Large intestine (tissue), 3 donors: Measurements from ENCODE around the gene EIF4E3. TPM values are rescaled to one million over a fixed set of nuclear protein-coding genes. Genes with fewer than 3 reads are reported as not detected.

Experiments
- DNase-seq, 2 donors: peaks; one replicate each; pipeline versions ENCODE4 v3.0.0 to v3.0.0-alpha.2; 2013
- H3K27ac ChIP-seq: one replicate; pipeline ENCODE4 v1.5.1; 2013; ENCODE audit warnings: low read length
- H3K27me3 ChIP-seq: 2 replicates; pipeline ENCODE4 v1.6.1; 2013; ENCODE audit warnings: low read length; ENCODE audit not compliant: control insufficient read depth, insufficient read depth
- H3K36me3 ChIP-seq: 2 replicates; pipeline ENCODE4 v1.6.1; 2013; ENCODE audit warnings: low read length; ENCODE audit not compliant: control insufficient read depth, insufficient read depth
- H3K4me1 ChIP-seq: one replicate; pipeline ENCODE4 v1.6.1; 2013; ENCODE audit warnings: low read length; ENCODE audit not compliant: control insufficient read depth, insufficient read depth
- H3K4me3 ChIP-seq: one replicate; pipeline ENCODE4 v1.5.1; 2013; ENCODE audit warnings: low read length
- H3K9me3 ChIP-seq: one replicate; pipeline ENCODE4 v1.6.1; 2013; ENCODE audit warnings: mild to moderate bottlenecking, low read depth, low read length, moderate library complexity; ENCODE audit not compliant: control insufficient read depth
- WGBS: methylation state at CpG from one replicate; pipeline ENCODE4 v1.1.5; 2013; ENCODE audit warnings: low lambda C conversion rate; ENCODE audit not compliant: insufficient coverage; 5-methylcytosine and 5-hydroxymethylcytosine counted together
- polyA plus RNA-seq: library from polyadenylated mRNA; unstranded; fragments of 120-200 nt; gene quantifications from one replicate; pipeline ENCODE4 v1.2.1, GENCODE V29; 2013

EIF4E3 gene
- polyA plus RNA-seq, 1 donor: 7.7 TPM

DNA sequence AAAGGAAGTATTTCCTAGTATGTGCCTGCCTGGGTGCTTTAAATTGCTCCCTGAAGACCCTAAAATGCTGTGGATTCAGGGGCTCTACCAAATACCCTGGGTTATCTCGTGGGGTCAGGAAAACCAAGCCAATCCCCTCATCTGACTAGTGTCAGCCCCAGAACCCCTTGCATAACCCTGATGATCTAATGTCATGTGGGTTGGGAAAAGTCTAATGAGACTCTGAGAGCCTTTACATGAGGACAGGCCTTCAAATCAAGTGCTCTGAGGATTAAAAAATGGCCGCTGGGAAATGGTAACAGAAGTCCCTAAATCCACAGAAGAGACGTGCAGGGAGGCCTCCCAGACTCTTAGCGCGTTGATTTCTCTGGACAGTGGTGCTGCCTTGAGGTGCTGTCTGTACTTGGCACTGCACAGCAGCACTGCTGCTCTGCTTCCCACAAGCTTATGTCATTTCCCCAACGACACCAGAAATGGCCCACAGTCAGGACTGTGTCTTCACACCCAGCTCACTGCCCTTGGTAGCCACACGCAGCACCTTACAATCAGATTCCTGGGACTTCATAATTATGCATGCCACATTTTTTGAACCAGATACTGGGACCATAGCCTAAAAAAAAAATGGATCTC lies 16.6 kb downstream of the EIF4E3 start:
- H3K27ac ChIP-seq: no peak overlapping the region

DNA sequence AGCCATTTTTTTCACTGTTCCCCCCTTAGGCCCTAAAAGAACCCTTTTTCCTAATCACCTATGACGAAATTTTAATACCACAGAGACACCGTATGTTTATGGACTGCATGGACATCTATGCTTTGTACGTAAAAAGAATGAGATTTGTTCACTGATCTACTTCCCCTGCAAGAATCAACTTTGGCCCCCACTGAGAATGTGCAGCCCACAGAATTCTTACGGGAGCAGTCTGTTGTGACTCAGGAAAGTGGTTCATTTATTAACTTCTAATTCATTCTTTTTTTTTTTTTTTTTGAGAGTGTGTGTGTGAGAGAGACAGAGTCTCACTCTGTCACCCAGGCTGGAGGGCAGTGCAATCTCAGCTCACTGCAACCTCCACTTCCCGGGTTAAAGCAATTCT lies 17.6 kb downstream of the EIF4E3 start:
- DNase-seq: peak in 1 of 2 donors; percentile 65
- Histone ChIP-seq H3K4me3 (no peak overlapping the region), H3K36me3 (peaks cover 3% of the 10 kb centered on the region), H3K9me3 (no peaks in the 10 kb centered on the region), H3K4me1 (no peaks in the 10 kb centered on the region), H3K27me3 (no peaks in the 10 kb centered on the region), H3K27ac (peak overlapping the region; percentile 41)
- no CpG with 5 or more reads among the region's 5 CpGs for WGBS

More for the DNA sequence above, 16.6 kb downstream of the EIF4E3 start:
- Histone ChIP-seq H3K36me3 (peaks cover 3% of the 10 kb centered on the region), H3K4me3 (no peak overlapping the region), H3K4me1 (no peaks in the 10 kb centered on the region), H3K9me3 (no peaks in the 10 kb centered on the region), H3K27me3 (no peaks in the 10 kb centered on the region)
- WGBS: 100% methylated on average over 1 of the region's 7 CpGs
- DNase-seq: no peak

DNA sequence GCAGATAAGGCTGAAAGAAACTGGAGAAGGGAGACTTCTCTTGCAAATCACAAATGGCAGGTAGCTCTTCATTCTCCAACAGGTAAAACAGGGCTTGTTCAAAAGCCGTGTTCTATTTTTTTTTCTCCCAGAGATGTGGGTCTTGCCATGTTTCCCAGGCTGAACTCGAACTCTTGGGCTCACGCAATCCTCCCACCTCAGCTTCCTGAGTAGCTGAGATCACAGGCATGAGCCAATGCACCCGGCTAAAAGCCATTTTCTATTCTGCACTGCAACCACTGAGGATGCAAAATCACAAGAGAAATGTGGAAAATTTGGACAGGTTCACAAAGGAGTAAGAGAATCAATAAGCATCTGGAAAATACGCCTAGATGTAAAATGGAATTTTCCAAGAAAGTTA lies 19.5 kb downstream of the EIF4E3 start:
- no peak overlapping the region for H3K4me3 ChIP-seq
- H3K36me3 ChIP-seq: peaks cover 3% of the 10 kb centered on the region
- H3K27me3 ChIP-seq: no peaks in the 10 kb centered on the region
- whole genome bisulfite sequencing: 100% methylated on average over 1 of the region's 5 CpGs
- no peaks in the 10 kb centered on the region for H3K4me1 ChIP-seq
- H3K9me3 ChIP-seq: no peaks in the 10 kb centered on the region
- no peak overlapping the region for H3K27ac ChIP-seq
- DNase-seq: no peak

DNA sequence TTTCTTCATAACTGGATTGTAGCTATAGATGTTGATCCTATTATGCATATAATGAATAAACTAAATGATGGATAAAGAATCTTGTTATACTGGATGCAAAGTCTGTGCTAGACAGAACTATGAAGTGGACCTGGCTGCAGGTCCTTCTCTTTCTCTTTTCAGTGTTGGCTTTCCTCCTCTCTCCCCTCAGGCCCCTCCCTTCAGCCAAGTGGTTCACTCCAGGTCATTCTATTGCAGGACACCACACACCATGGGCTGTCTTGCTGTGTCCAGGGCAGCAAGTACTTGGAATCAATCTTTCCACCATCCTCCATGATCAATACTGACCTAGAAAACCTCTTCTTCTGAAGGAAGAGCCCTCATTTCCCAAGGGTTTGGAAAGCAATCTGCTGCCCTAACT lies 20.3 kb downstream of the EIF4E3 start:
- no peak overlapping the region for H3K27ac ChIP-seq
- H3K27me3 ChIP-seq: no peaks in the 10 kb centered on the region
- no peak overlapping the region for H3K4me3 ChIP-seq
- peaks cover under 1% of the 10 kb centered on the region for H3K36me3 ChIP-seq
- no peaks in the 10 kb centered on the region for H3K9me3 ChIP-seq
- no peaks in the 10 kb centered on the region for H3K4me1 ChIP-seq
- DNase-seq: no peak

DNA sequence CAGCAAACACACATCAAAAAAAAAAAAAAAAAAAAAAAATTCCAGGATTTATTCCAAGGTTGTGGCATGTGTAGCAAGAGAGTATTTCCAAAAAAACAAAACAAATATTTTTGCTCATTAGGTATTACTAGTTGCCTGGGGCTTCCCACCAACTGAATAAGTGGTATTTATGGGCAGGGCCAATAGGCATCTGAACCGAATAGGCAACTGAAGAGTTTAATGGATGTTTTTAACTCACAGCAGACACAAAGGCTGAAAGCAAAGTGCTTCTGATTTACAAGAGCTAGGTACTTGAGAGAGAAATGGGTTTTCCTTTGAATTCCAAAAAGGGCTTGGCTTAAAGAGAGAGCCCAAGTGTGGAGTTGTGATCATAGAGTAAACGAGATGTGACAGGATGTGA lies 21.4 kb downstream of the EIF4E3 start:
- H3K36me3 ChIP-seq: no peaks in the 10 kb centered on the region
- no peaks in the 10 kb centered on the region for H3K9me3 ChIP-seq
- DNase-seq: no peak
- H3K27ac ChIP-seq: no peak overlapping the region
- no peaks in the 10 kb centered on the region for H3K27me3 ChIP-seq
- no peaks in the 10 kb centered on the region for H3K4me1 ChIP-seq
- 83% methylated on average over 1 of the region's 2 CpGs for WGBS
- no peak overlapping the region for H3K4me3 ChIP-seq

DNA sequence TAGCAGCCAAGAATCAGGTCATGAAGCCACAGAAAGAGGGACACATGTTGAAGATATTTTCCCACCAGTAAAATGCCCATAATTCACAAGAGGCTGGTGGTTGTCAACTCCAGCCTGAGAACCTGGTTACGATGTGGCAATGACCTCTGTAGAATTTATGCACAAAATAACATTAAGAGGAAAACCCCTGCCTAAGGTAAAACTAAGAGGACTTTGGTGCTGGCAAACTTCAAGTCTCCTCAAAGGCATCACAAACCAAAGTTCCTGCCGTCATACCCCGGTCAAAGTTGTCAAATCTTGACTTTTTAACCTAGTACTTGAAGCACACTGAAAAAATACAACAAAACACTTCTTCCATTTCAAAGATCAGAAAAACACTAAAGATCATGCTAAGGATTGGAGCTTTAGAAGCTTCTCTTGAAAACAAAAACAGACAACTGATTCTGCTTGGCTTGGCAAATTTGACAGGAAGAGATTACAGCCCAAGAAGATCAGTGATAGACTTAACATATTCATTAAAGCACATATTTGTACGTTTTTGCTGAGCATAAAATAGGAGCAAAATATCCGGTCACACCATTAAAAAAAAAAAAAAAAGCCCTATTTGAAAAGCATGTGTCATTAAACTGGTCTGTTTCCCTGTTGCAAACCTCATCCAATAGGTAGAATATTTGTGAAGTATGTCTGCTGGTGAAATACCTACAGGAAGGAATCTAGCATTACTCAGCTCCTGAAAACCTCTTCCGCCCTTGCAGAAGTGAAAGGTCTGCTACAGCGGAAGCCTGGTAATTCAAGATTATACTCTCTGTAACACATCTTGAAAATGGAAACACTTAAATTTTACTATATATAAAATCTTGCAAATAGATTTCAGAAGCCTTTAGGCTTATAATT lies 22.8 kb downstream of the EIF4E3 start:
- WGBS: 60% methylated on average over 1 of the region's 7 CpGs
- no peaks in the 10 kb centered on the region for H3K27me3 ChIP-seq
- no peak overlapping the region for H3K4me3 ChIP-seq
- no peaks in the 10 kb centered on the region for H3K4me1 ChIP-seq
- H3K9me3 ChIP-seq: no peaks in the 10 kb centered on the region
- H3K36me3 ChIP-seq: no peaks in the 10 kb centered on the region
- no peak overlapping the region for H3K27ac ChIP-seq
- no peak for DNase-seq

DNA sequence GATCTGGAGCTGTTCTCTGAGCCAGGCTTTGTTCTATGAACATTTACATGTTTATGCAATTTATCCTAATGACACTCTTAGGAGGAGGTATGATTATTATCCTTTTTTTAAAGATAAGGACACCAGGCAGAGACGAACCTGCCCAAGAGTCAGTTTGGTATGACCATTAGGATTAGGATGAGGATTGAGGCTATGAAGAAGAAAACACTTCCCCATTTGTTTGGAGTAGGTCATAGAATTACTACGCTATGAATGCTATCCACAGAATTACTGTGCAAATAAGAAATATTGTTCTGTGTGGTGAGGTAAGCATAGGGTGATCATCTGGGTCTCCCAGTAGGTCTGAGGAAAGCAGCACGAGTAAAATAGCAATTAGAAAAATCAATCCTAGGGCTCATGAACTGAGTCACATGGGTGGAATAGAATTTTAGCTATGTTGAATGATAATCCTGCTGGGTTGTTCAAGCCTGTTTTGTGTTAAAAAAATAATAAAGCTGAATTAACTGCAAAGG lies 23.9 kb downstream of the EIF4E3 start:
- Histone ChIP-seq H3K9me3 (no peaks in the 10 kb centered on the region), H3K27me3 (no peaks in the 10 kb centered on the region), H3K27ac (no peak overlapping the region), H3K4me3 (no peak overlapping the region), H3K36me3 (no peaks in the 10 kb centered on the region), H3K4me1 (no peaks in the 10 kb centered on the region)
- 79% methylated on average over 2 of the region's 3 CpGs for WGBS
- no peak for DNase-seq

DNA sequence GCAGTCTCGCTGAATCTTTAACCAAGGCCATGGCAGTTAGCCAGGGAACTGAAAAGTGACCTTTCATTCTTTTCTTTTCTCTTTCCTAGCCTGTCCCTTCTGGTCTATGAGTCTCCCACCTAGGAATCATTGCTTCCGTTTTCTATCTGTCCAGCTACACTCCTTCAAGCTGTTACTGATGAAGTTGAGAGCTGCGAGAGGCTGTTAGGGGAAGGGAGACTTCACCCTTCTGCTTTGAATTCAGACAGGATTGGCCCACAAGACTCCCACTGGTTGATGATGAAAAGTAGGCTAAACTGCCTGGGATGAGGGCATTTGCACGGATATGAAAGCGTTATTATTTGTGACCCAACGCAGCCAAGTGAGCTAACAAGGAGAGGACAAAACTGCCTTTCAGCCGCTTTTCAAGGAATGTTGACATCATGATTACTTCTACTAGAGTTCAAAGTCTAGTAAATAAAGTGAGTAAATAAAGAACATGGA lies 30.2 kb downstream of the EIF4E3 start:
- H3K4me3 ChIP-seq: no peak overlapping the region
- no peaks in the 10 kb centered on the region for H3K9me3 ChIP-seq
- 33% methylated on average over 1 of the region's 7 CpGs for WGBS
- H3K27ac ChIP-seq: peak overlapping the region; percentile 55
- H3K36me3 ChIP-seq: no peaks in the 10 kb centered on the region
- H3K27me3 ChIP-seq: no peaks in the 10 kb centered on the region
- DNase-seq: peak in 1 of 2 donors; percentile 48
- peaks cover 26% of the 10 kb centered on the region for H3K4me1 ChIP-seq

DNA sequence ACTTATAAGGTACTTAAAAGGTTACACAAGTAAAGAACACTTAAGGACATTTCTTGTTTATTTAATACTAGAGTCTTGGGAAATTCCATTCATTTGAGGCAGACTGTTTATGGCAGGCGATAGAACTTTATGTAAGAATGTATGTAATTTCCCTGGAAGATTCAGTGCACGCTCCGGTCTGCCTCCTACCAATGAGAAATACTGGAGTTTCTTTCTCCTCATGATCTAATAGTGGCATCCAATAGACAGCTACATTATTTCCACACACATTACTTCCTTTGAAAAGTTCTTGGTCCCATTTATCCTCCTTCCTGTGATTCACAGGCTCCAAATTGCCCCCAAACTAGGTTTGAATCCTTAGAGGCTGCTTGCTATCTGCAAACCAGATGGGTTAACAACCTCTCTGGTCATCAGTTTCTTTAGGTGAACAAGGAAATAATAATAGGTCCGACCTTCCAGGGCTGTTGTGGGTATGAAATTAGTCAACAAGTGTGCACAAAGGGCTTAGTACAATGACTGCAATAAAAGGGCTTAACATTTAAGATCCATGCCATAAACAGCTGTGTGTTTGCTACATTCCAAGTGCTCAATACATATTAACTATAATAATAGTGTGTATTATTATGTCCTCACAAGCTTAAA lies 30.7 kb downstream of the EIF4E3 start:
- Histone ChIP-seq H3K4me3 (no peak overlapping the region), H3K36me3 (no peaks in the 10 kb centered on the region), H3K27me3 (no peaks in the 10 kb centered on the region), H3K9me3 (no peaks in the 10 kb centered on the region), H3K27ac (peak overlapping the region; percentile 55), H3K4me1 (peaks cover 26% of the 10 kb centered on the region)
- no CpG with 5 or more reads among the region's 4 CpGs for WGBS
- peak; percentile 33 to 82 for DNase-seq

DNA sequence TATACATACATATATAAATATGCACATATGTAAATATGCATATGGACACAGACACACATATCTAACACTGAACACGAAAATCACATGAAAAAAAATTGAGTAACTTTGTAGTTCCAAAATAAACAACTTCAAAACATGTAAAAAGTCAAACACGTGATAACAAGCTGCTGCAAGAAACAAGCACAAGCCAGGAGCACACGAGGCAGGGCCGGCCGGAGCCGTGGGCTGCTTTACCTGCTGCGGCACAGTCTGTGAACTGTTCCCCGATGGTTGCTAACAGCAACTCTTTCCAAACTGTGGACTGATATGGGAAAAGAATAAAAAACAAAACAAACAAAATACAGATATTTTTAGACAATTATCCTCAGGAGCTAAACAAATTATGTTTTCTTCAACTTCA lies 31.6 kb downstream of the EIF4E3 start:
- peaks cover 26% of the 10 kb centered on the region for H3K4me1 ChIP-seq
- no peaks in the 10 kb centered on the region for H3K9me3 ChIP-seq
- peak overlapping the region; percentile 55 for H3K27ac ChIP-seq
- H3K27me3 ChIP-seq: no peaks in the 10 kb centered on the region
- no peaks in the 10 kb centered on the region for H3K36me3 ChIP-seq
- 70% methylated on average over 2 of the region's 8 CpGs for WGBS
- no peak for DNase-seq
- no peak overlapping the region for H3K4me3 ChIP-seq
